ENCODE data around the gene SPAG5. TPM values are rescaled to one million over a fixed set of nuclear protein-coding genes. Genes with fewer than 3 reads are reported as not detected.

Gene SPAG5
- total and polyA plus RNA-seq, 2 experiments from 2014 or later: 20.5 to 27.0 TPM

DNA sequence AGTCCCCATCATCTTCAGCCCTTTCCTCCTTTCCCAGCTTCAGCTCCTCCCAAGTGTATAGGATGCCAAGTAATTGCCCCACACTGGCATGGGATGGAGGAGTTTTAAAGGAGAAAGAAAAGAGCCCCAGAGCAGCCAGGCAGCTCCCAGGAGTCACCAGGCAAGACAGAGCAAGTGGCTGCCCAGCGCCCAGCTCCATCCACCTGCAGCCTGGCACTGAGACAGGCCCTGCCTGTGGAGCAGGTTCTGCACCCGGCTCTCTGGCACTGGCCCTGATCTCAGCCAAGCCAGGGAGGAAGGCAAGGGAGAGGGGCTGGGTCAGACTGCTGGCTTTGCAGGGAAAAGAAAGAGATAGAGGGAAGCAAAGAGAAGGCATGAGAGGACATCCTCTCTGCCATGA, 71.0 kb downstream of the SPAG5 start:
- in situ Hi-C loops (cut with MboI): no loop called here
- whole genome bisulfite sequencing, 2 experiments (ENCODE audit: low coverage in 1 of 2, low lambda C conversion rate in 2 of 2, missing lambda C conversion rate in 2 of 2): 72 to 75% methylated on average over 2 of the region's 2 CpGs
- no peak overlapping the region for H2AFZ ChIP-seq

More for the DNA sequence above, 71.0 kb downstream of the SPAG5 start:
- no peak overlapping the region for H3K4me3 ChIP-seq
- no peak for DNase-seq
- H3K9ac ChIP-seq: no peak overlapping the region
- H3K9me2 ChIP-seq (ENCODE audit: insufficient read depth): no peaks in the 10 kb centered on the region
- H3K79me2 ChIP-seq (ENCODE audit: insufficient read depth): no peaks in the 10 kb centered on the region
- no peaks in the 10 kb centered on the region for H4K20me1 ChIP-seq (ENCODE audit: insufficient read depth)
- TF ChIP-seq EZH2phosphoT487 (IDR thresholded peaks at IDR 0.05; ENCODE audit: insufficient read depth, low read depth) (no peak), EZH2 (IDR thresholded peaks at IDR 0.05; ENCODE audit: insufficient read depth, poor library complexity, severe bottlenecking) (no peak)
- no peak overlapping the region for H3K27ac ChIP-seq
- no peaks in the 10 kb centered on the region for H3F3A ChIP-seq (ENCODE audit: insufficient read depth)
- no peaks in the 10 kb centered on the region for H3K9me3 ChIP-seq (ENCODE audit: low read depth)
- H3K4me2 ChIP-seq (ENCODE audit: unreplicated experiment): no peak overlapping the region
- H3K27me3 ChIP-seq (replicated peaks; ENCODE audit: insufficient read depth): no peaks in the 10 kb centered on the region
- peaks cover 24% of the 10 kb centered on the region for H3K4me1 ChIP-seq (ENCODE audit: insufficient read depth)
- H3K36me3 ChIP-seq (ENCODE audit: low read depth): no peaks in the 10 kb centered on the region

Other genes with a start within 250 kb of the SPAG5 start
- 80.1 and 92.7 TPM in 2 replicates for gene POLDIP2, start 241.5 kb downstream of the SPAG5 start, total RNA-seq (2014; rRNA removed; shearing (Covaris generic))
- gene POLDIP2, start 241.5 kb downstream of the SPAG5 start, polyA plus RNA-seq (2016; fragmentation: Nextera tagmentation; extraction: Ambion mirVana): 105 and 112 TPM in 2 replicates
- gene SEBOX, start 233.8 kb downstream of the SPAG5 start, total RNA-seq (2014; rRNA removed; shearing (Covaris generic)): not detected in 2 replicates
- gene SEBOX, start 233.8 kb downstream of the SPAG5 start, polyA plus RNA-seq (2016; fragmentation: Nextera tagmentation; extraction: Ambion mirVana): not detected in 2 replicates
- gene VTN, start 228.7 kb downstream of the SPAG5 start, total RNA-seq (2014; rRNA removed; shearing (Covaris generic)): not detected in 2 replicates
- gene VTN, start 228.7 kb downstream of the SPAG5 start, polyA plus RNA-seq (2016; fragmentation: Nextera tagmentation; extraction: Ambion mirVana): 0.24 and 0.34 TPM in 2 replicates
- gene SARM1, start 227.3 kb downstream of the SPAG5 start, total RNA-seq (2014; rRNA removed; shearing (Covaris generic)): 16.9 and 24.2 TPM in 2 replicates
- gene SARM1, start 227.3 kb downstream of the SPAG5 start, polyA plus RNA-seq (2016; fragmentation: Nextera tagmentation; extraction: Ambion mirVana): 4.7 and 5.8 TPM in 2 replicates
- gene SLC46A1, start 192.8 kb downstream of the SPAG5 start, total RNA-seq (2014; rRNA removed; shearing (Covaris generic)): 5.9 and 11.1 TPM in 2 replicates
- 4.9 and 6.2 TPM in 2 replicates for gene SLC46A1, start 192.8 kb downstream of the SPAG5 start, polyA plus RNA-seq (2016; fragmentation: Nextera tagmentation; extraction: Ambion mirVana)
- not detected in 2 replicates for gene SLC13A2, start 125.4 kb downstream of the SPAG5 start, total RNA-seq (2014; rRNA removed; shearing (Covaris generic))
- not detected in 2 replicates for gene SLC13A2, start 125.4 kb downstream of the SPAG5 start, polyA plus RNA-seq (2016; fragmentation: Nextera tagmentation; extraction: Ambion mirVana)
- not detected in 2 replicates for gene FOXN1, start 92.7 kb downstream of the SPAG5 start, total RNA-seq (2014; rRNA removed; shearing (Covaris generic))
- gene FOXN1, start 92.7 kb downstream of the SPAG5 start, polyA plus RNA-seq (2016; fragmentation: Nextera tagmentation; extraction: Ambion mirVana): not detected in 2 replicates
- 30.9 and 50.9 TPM in 2 replicates for gene UNC119, start 46.4 kb downstream of the SPAG5 start, total RNA-seq (2014; rRNA removed; shearing (Covaris generic))
- gene UNC119, start 46.4 kb downstream of the SPAG5 start, polyA plus RNA-seq (2016; fragmentation: Nextera tagmentation; extraction: Ambion mirVana): 28.8 and 29.4 TPM in 2 replicates
- gene PIGS, start 27.5 kb downstream of the SPAG5 start, total RNA-seq (2014; rRNA removed; shearing (Covaris generic)): 57.8 and 76.0 TPM in 2 replicates
- 68.8 and 72.7 TPM in 2 replicates for gene PIGS, start 27.5 kb downstream of the SPAG5 start, polyA plus RNA-seq (2016; fragmentation: Nextera tagmentation; extraction: Ambion mirVana)
- 36.4 and 47.3 TPM in 2 replicates for gene ALDOC, start 22.1 kb downstream of the SPAG5 start, total RNA-seq (2014; rRNA removed; shearing (Covaris generic))
- gene ALDOC, start 22.1 kb downstream of the SPAG5 start, polyA plus RNA-seq (2016; fragmentation: Nextera tagmentation; extraction: Ambion mirVana): 18.4 and 18.5 TPM in 2 replicates
- gene RSKR, start 15.2 kb upstream of the SPAG5 start, total RNA-seq (2014; rRNA removed; shearing (Covaris generic)): 1.2 and 6.8 TPM in 2 replicates
- gene RSKR, start 15.2 kb upstream of the SPAG5 start, polyA plus RNA-seq (2016; fragmentation: Nextera tagmentation; extraction: Ambion mirVana): 0.58 and 0.86 TPM in 2 replicates
- gene BLTP2, start 46.1 kb upstream of the SPAG5 start, total RNA-seq (2014; rRNA removed; shearing (Covaris generic)): 145 and 155 TPM in 2 replicates
- gene BLTP2, start 46.1 kb upstream of the SPAG5 start, polyA plus RNA-seq (2016; fragmentation: Nextera tagmentation; extraction: Ambion mirVana): 49.8 and 55.6 TPM in 2 replicates
- gene SDF2, start 62.9 kb upstream of the SPAG5 start, total RNA-seq (2014; rRNA removed; shearing (Covaris generic)): 52.3 and 64.4 TPM in 2 replicates
- 88.4 and 94.2 TPM in 2 replicates for gene SDF2, start 62.9 kb upstream of the SPAG5 start, polyA plus RNA-seq (2016; fragmentation: Nextera tagmentation; extraction: Ambion mirVana)
- gene SUPT6H, start 63.2 kb upstream of the SPAG5 start, total RNA-seq (2014; rRNA removed; shearing (Covaris generic)): 39.7 and 45.0 TPM in 2 replicates
- 26.5 and 27.3 TPM in 2 replicates for gene SUPT6H, start 63.2 kb upstream of the SPAG5 start, polyA plus RNA-seq (2016; fragmentation: Nextera tagmentation; extraction: Ambion mirVana)
- gene PROCA1, start 112.9 kb upstream of the SPAG5 start, total RNA-seq (2014; rRNA removed; shearing (Covaris generic)): 0.65 TPM in 1 of 2 replicates, not detected in the other
- 0.41 and 0.44 TPM in 2 replicates for gene PROCA1, start 112.9 kb upstream of the SPAG5 start, polyA plus RNA-seq (2016; fragmentation: Nextera tagmentation; extraction: Ambion mirVana)
- gene RAB34, start 118.8 kb upstream of the SPAG5 start, total RNA-seq (2014; rRNA removed; shearing (Covaris generic)): 307 and 476 TPM in 2 replicates
- gene RAB34, start 118.8 kb upstream of the SPAG5 start, polyA plus RNA-seq (2016; fragmentation: Nextera tagmentation; extraction: Ambion mirVana): 277 and 293 TPM in 2 replicates
- 362 and 383 TPM in 2 replicates for gene RPL23A, start 121.0 kb upstream of the SPAG5 start, total RNA-seq (2014; rRNA removed; shearing (Covaris generic))
- 1,040 and 1,075 TPM in 2 replicates for gene RPL23A, start 121.0 kb upstream of the SPAG5 start, polyA plus RNA-seq (2016; fragmentation: Nextera tagmentation; extraction: Ambion mirVana)
- gene TLCD1, start 127.2 kb upstream of the SPAG5 start, total RNA-seq (2014; rRNA removed; shearing (Covaris generic)): 4.8 and 16.3 TPM in 2 replicates
- gene TLCD1, start 127.2 kb upstream of the SPAG5 start, polyA plus RNA-seq (2016; fragmentation: Nextera tagmentation; extraction: Ambion mirVana): 13.8 and 14.2 TPM in 2 replicates
- 2.9 and 13.5 TPM in 2 replicates for gene NEK8, start 129.8 kb upstream of the SPAG5 start, total RNA-seq (2014; rRNA removed; shearing (Covaris generic))
- 2.7 and 2.8 TPM in 2 replicates for gene NEK8, start 129.8 kb upstream of the SPAG5 start, polyA plus RNA-seq (2016; fragmentation: Nextera tagmentation; extraction: Ambion mirVana)
- 30.3 and 55.4 TPM in 2 replicates for gene TRAF4, start 145.0 kb upstream of the SPAG5 start, total RNA-seq (2014; rRNA removed; shearing (Covaris generic))
- 23.4 and 23.5 TPM in 2 replicates for gene TRAF4, start 145.0 kb upstream of the SPAG5 start, polyA plus RNA-seq (2016; fragmentation: Nextera tagmentation; extraction: Ambion mirVana)
- 7.6 and 12.9 TPM in 2 replicates for gene FAM222B, start 243.8 kb upstream of the SPAG5 start, total RNA-seq (2014; rRNA removed; shearing (Covaris generic))
- 11.1 and 11.4 TPM in 2 replicates for gene FAM222B, start 243.8 kb upstream of the SPAG5 start, polyA plus RNA-seq (2016; fragmentation: Nextera tagmentation; extraction: Ambion mirVana)